Measurements from ENCODE around the gene CCDC171.
"Not testable (repeated sequence)": the region's sequence is repeated elsewhere in the genome, so short reads cannot be mapped to it uniquely, and the experiment has no call there.

CCDC171 gene

GRCh38 chr9:15769547-15769946, 216.7 kb downstream of the CCDC171 start:
- no peak for DNase-seq

DNA sequence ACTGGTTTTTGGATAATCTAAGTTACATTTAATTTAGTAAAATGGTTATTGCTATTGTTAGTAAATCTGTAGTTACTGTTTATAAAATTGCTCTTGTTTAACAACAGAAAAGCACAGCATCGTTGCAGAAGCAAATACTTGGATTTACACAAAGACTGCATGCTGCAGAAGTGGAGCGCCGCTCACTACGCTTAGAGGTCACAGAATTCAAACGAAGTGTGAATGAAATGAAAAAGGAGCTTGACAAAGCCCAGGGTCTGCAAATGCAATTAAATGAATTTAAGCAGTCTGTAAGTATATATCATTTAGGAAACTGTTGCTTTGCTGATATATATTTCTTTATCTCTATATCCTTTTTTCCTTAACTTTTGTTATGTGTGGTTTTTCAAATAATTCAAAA, 226.0 kb downstream of the CCDC171 start:
- no peak for DNase-seq

GRCh38 chr9:15782106-15782505, 229.3 kb downstream of the CCDC171 start:
- DNase-seq: no peak

DNA sequence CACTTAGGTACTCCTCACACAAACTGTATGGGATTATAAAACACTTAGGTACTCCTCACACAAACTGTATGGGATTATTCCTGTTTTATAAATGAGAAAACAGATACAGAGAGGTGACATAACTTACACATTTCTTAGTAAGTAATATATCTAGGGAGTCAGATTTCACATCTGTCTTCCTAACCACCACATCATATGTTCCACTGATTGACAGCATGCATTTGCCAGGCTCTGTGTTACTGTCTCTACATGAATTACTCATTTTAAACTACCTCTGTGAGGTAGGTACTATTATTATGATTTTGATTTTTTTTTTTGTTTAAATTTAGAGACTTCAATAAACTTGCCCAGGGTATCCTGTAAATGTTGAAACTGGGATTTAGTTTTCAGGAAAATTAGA, 232.7 kb downstream of the CCDC171 start:
- DNase-seq: no peak

GRCh38 chr9:15786616-15787015, 233.8 kb downstream of the CCDC171 start:
- DNase-seq: no peak

DNA sequence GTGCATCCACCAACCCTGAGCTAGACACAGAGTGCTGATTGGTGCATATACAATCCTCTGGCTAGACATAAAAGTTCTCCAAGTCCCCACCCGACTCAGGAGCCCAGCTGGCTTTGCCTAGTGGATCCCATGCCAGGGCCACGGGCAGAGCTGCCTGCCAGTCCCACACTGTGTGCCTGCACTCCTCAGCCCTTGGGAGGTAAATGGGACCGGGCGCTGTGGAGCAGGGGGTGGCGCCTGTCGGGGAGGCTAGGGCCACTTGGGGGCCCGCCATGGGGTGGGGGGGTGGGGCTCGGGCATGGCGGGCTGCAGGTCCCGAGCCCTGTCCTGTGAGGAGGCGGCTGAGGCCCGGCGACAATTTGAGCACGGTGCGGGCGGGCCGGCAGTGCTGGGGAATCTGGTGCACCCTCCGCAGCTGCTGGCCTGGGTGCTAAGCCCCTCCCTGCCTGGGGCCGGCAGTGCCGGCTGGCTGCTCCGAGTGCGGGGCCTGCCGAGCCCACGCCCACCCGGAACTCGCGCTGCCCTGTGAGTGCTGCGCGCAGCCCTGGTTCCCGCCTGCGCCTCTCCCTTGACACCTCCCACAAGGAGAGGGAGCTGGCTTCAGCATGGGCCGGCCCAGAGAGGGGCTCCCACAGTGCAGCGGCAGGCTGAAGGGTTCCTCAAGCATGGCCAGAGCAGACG, 257.5 kb downstream of the CCDC171 start:
- not testable (repeated sequence) for DNase-seq

DNA sequence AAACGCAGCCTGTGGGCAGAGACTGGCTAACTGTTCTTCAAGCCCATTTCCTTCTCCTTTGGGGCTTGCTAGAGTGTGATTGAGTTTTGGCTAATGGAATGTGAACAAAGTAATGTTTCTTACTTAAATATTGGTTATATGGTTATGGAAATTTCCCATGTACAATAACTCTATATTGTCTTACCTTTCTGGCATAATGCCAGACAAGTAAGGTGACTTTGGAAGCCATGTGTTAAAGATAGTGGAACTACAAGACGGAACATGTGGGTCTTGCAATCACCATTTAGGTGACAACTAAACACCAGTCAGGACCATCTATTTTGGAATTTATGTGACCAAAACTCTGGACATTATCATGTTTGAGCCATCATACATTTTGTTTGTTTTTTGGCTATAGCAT, 260.2 kb downstream of the CCDC171 start:
- no peak for DNase-seq

GRCh38 chr9:15824310-15824709, 271.5 kb downstream of the CCDC171 start:
- DNase-seq: no peak

DNA sequence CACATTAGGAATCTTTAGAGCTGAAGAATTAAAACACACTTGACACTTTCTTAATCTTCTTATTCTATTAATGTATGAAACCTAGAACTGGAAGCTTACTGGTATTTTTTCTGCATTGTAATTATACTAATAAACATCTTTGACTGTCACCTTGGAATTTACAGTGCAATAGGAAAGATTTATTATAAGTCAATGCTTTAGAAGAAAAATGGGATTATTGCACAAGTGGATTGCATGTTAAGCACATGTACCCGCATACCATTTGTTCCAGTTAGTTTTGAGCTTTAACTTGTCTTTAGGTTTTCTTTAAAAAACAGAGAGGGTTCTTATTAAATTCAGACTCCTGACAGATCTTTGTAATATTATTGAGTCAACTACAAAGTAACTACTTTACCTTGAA, 278.5 kb downstream of the CCDC171 start:
- DNase-seq: no peak

DNA sequence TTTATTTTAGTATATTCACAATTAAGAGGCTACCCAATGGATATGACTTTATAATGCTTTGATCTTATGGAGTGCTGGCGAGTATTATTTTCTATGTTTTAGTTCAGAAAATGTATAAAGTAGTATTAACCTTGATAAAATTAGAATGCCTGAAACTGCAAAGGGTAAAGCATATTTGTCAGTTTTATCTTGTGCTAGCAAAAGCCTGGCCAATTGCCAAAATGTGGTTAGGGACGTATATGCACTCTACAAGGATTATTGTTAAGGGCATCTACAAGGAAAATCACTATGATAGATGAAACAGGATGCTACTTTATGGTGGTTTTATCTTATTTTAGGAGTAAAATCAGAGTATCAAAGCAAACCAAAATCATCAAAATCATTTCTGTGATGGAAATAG, 281.7 kb downstream of the CCDC171 start:
- no peak for DNase-seq

DNA sequence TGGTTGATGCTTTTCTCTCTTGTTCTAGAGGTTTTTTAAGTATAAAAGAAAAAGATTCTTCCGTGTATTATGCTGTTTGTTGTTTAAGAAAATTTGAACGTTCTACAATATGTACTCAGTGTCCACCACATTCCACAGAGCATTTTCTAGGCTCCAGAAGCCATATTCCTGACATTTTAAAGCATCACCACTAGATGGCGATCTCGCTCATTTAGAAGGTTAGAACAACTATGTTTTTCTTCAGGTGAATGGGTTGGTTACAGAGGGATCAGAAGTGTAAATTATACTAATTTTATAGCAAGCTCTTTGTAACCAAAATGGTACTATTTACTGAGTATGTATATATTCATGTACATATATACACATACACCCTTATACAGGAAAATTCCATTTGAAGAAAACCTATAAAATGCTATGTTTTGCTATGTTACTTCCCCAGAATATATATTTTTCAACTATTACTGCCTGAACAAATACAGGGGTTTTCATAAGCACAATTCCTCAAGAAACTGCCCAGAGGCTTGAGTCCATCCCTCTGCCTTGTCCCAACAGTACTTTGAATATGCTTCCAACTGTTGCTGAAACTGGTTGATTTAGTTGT, 284.3 kb downstream of the CCDC171 start:
- DNase-seq: peak; percentile 79

- peak; percentile 66 for DNase-seq
These were observed 289.2 kb downstream of the CCDC171 start for GRCh38 chr9:15842051-15842450.

GRCh38 chr9:15843316-15843715, 290.5 kb downstream of the CCDC171 start:
- peak; percentile 47 for DNase-seq

- peak; percentile 43 for DNase-seq
These were observed 291.1 kb downstream of the CCDC171 start for GRCh38 chr9:15843931-15844330.

DNA sequence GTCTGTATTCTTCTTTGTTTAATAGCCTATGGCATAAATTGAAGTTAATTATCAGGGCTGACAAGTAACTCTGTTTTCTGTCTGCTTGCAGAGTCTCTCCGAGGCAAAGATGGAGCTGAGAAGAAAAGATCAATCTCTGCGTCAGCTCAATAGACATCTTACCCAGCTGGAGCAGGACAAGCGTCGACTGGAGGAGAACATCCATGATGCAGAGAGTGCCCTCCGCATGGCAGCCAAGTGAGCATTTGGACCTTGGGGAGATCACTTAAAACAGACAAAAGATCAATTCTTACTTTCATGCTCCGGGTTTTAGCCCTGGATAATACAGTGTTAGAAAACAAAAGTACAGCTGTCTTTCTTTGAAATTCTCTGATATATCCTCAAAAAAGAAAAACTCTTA, 293.8 kb downstream of the CCDC171 start:
- DNase-seq: peak; percentile 70

GRCh38 chr9:15849871-15850270, 297.0 kb downstream of the CCDC171 start:
- no peak for DNase-seq

DNA sequence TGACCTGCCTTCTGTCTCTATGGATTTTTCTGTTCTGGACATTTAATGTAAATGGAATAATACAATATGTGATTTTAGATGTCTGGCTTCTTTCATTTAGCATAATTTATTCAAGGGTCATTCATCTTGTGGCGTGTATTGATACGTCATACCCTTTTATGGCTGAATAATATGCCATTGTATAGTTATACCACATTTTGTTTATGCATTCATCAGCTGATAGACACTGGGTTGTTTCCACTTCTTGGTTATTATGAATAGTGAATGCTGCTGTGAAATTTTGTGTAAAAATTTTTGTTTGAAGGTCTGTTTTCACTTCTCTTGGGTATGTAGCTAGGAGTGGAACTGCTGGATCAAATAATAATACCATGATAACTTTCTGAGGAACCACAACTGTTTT, 298.9 kb downstream of the CCDC171 start:
- no peak for DNase-seq

- DNase-seq: no peak
These were observed 303.7 kb downstream of the CCDC171 start for GRCh38 chr9:15856591-15856990.

GRCh38 chr9:15867334-15867733, 314.5 kb downstream of the CCDC171 start:
- no peak for DNase-seq

- no peak for DNase-seq
These were observed 315.1 kb downstream of the CCDC171 start for GRCh38 chr9:15867988-15868387.

DNA sequence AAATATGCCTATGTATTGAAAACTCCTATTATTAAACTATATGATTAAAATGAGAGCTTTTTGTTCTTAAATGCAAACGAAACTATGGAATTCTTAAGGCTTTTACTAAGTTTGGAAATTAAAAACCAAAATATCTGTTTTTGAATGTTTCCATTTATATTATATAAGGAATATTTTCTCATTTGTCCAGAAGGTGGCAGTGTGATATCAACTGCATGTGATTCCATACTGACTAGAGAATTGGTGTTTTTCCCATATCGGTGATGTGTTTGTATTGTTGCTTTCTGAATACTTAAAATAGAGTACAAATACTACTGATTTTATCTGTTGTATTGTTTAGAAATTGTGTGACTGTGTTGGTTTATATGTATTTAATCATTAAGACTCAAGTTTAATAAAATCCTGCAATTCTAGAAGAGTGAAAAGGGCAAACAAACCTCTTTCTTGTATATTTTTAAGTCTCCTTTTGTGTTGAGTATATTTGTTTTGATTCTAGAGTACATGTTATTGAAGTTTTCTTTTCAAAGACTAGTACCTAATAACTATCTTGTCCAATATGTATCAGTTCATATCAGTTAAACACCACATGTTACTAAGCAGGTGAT, 320.8 kb downstream of the CCDC171 start:
- DNase-seq: peak; percentile 83

- no peak for DNase-seq
These were observed 329.5 kb downstream of the CCDC171 start for GRCh38 chr9:15882328-15882727.

GRCh38 chr9:15882883-15883282, 330.0 kb downstream of the CCDC171 start:
- no peak for DNase-seq

DNA sequence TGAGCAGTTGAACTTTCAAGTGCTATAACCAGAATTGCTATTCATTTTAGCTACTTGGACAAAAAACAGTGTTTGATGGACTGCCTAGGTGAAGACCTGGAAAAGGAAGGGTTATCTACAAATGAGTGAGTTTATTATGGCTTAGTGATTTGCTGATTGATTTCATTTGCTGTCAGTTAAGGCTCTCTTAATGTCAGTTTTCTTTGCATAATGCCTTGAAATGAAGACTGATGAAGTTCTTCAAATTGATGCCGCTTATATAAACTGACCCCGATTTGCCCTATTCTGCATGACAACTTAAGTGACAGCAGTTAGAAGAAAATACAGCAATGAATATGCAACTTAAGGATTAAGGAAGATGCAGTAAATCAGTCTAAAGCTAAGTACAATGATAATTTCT, 332.6 kb downstream of the CCDC171 start:
- peak; percentile 2 for DNase-seq

DNA sequence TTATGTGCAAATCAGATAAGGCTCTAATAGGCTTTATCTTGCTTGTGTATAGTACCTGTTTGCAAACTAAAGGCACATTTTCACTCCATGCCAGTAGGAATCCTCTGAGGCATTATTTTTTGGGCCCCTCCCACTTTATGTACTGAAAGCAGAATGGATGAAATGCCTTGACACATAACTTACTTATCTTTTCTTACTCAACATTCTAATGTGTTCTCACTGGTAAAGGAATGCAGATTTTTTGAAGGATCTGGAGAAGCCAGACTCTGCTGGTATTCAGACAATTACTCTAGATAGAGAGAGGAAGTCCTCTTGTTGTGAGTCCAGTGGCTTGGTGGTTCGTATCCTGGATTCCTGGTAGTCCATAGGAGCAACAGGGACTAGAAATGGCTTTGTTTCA, 336.7 kb downstream of the CCDC171 start:
- DNase-seq: no peak
